ENCODE data around the gene PTBP3. TPM values are rescaled to one million over a fixed set of nuclear protein-coding genes. Genes with fewer than 3 reads are reported as not detected.

PTBP3 gene
- total and polyA plus RNA-seq, 2 of the 13 experiments (the other 11 are each of a cell fraction or from before 2014, with no cell fraction given), result 52.8 to 61.1 TPM

- Histone ChIP-seq H3K4me2 (ENCODE audit: low read depth, low read length) (no peak overlapping the region), H3K27me3 (ENCODE audit: control insufficient read depth in 1 of 2, insufficient read depth in 2 of 2, low read length in 2 of 2) (no peaks in the 10 kb centered on the region), H3K79me2 (ENCODE audit: insufficient read depth, low read length) (peaks cover 59% of the 10 kb centered on the region), H3K9me3 (ENCODE audit: low read length) (no peaks in the 10 kb centered on the region), H3K9ac (ENCODE audit: insufficient read depth, low read depth, low read length) (no peak overlapping the region), H3K27ac (ENCODE audit: extremely low read length, insufficient read depth, low read length) (no peak overlapping the region), H3K4me1 (ENCODE audit: insufficient read depth, low read length) (peaks cover 84% of the 10 kb centered on the region), H3K36me3 (replicated peaks in 1 of 2; ENCODE audit: control insufficient read depth in 1 of 2, insufficient read depth in 2 of 2, low read length in 2 of 2) (0 out of 5 replicates have a peak, but pooled peaks cover 0 to 8% of the 10 kb centered on the region in 2 experiments), H2AFZ (ENCODE audit: low read length) (no peak overlapping the region), H4K20me1 (ENCODE audit: insufficient read depth, low read length) (no peaks in the 10 kb centered on the region), H3K4me3 (replicated peaks in 1 of 3; ENCODE audit: insufficient read depth in 1 of 3, low read depth in 2 of 3, low read length in 3 of 3) (no peak overlapping the region)
- no peak for ATAC-seq
- intact Hi-C loops (cut with micrococcal nuclease; ENCODE audit: unreplicated experiment), result loop anchor here (5.0 kb wide), 2 partner anchors 41 to 44 kb away; no protein-coding TSS in a partner anchor
- FAIRE-seq, result no peak
- no TSS peak for BruUV-seq (replicated peaks)
- in situ Hi-C loops (cut with HindIII; ENCODE audit: extremely low pct_ligation_motif_present, low pct_unique_long_range_greater_than_20kb), result no loop called here
- ChIA-PET CTCF (ENCODE audit: low intra/inter-chr PET ratio, low total read pairs) (no interaction called here), POLR2A (no interaction called here)
- no peak for DNase-seq (ENCODE audit: low spot score)
- 82% methylated on average over 3 of the region's 3 CpGs for WGBS (ENCODE audit: low lambda C conversion rate)
- TF ChIP-seq NPAS2 (CRISPR knock-in tag; IDR thresholded peaks at IDR 0.05; ENCODE audit: borderline replicate concordance) (no peak), ZBTB46 (CRISPR knock-in tag; IDR thresholded peaks at IDR 0.05; ENCODE audit: borderline replicate concordance) (no peak), SKIL (CRISPR knock-in tag; IDR thresholded peaks at IDR 0.05; ENCODE audit: borderline replicate concordance) (no peak), HIVEP1 (CRISPR knock-in tag; IDR thresholded peaks at IDR 0.05) (no peak), MYPOP (CRISPR knock-in tag; IDR thresholded peaks at IDR 0.05) (no peak), ZNF616 (CRISPR knock-in tag; IDR thresholded peaks at IDR 0.05; ENCODE audit: low read depth) (no peak), ZNF143 (CRISPR knock-in tag; IDR thresholded peaks at IDR 0.05) (no peak), ZNF333 (CRISPR knock-in tag; IDR thresholded peaks at IDR 0.05; ENCODE audit: borderline replicate concordance) (no peak), ZNF547 (CRISPR knock-in tag; IDR thresholded peaks at IDR 0.05) (no peak), ATF3 (CRISPR knock-in tag; IDR thresholded peaks at IDR 0.05) (no peak), FOXP1 (IDR thresholded peaks at IDR 0.05) (no peak), FOXP1 (CRISPR knock-in tag; IDR thresholded peaks at IDR 0.05) (no peak), ZNF709 (CRISPR knock-in tag; IDR thresholded peaks at IDR 0.05) (no peak), KMT2B (CRISPR knock-in tag; IDR thresholded peaks at IDR 0.05) (no peak), SSRP1 (CRISPR knock-in tag; IDR thresholded peaks at IDR 0.05) (no peak), PAF1 (CRISPR knock-in tag; IDR thresholded peaks at IDR 0.05) (no peak), SRY (CRISPR knock-in tag; IDR thresholded peaks at IDR 0.05) (no peak), ZNF574 (CRISPR knock-in tag; IDR thresholded peaks at IDR 0.05) (no peak), MIER3 (CRISPR knock-in tag; IDR thresholded peaks at IDR 0.05; ENCODE audit: borderline replicate concordance) (no peak)
Measured at GRCh38 chr9:112168197-112168596, 165.2 kb downstream of the PTBP3 start.
